Liver (tissue), 9 donors: ENCODE measurements around the gene MCU. TPM values are rescaled to one million over a fixed set of nuclear protein-coding genes. Genes with fewer than 3 reads are reported as not detected.
A peak's percentile ranks its signal among the peaks of the same experiment; 100 is the strongest.

Experiments used
- DNase-seq: peaks from one replicate; pipeline ENCODE4 v3.0.0-alpha.2; 2017; ENCODE audit warnings: low spot score
- H3K27ac ChIP-seq, 2 donors: one replicate each; pipeline ENCODE4 v1.7.0; 2013; ENCODE audit warnings: inconsistent platforms in 2 of 2, low read length in 2 of 2, control low read depth in 1 of 2, low read depth in 1 of 2, mild to moderate bottlenecking in 1 of 2
- H3K27me3 ChIP-seq, 4 donors: one replicate each; pipeline versions ENCODE4 v1.6.1 to v1.7.0; 2013; ENCODE audit warnings: low read length in 3 of 4, inconsistent platforms in 1 of 4, mild to moderate bottlenecking in 1 of 4, moderate library complexity in 1 of 4; ENCODE audit not compliant: control insufficient read depth in 4 of 4, insufficient read depth in 4 of 4
- H3K36me3 ChIP-seq, 4 donors: one replicate each; pipeline versions ENCODE4 v1.6.1 to v1.7.0; 2013; ENCODE audit warnings: low read length in 3 of 4, mild to moderate bottlenecking in 3 of 4, low read depth in 1 of 4, moderate library complexity in 1 of 4; ENCODE audit not compliant: control insufficient read depth in 4 of 4, insufficient read depth in 3 of 4
- H3K4me1 ChIP-seq, 4 donors: one replicate each; pipeline versions ENCODE4 v1.6.1 to v1.7.0; 2013; ENCODE audit warnings: low read length in 3 of 4, mild to moderate bottlenecking in 3 of 4, moderate library complexity in 1 of 4; ENCODE audit not compliant: control insufficient read depth in 4 of 4, insufficient read depth in 4 of 4
- H3K4me3 ChIP-seq, 3 donors: one replicate each; pipeline versions ENCODE4 v1.6.1 to v1.7.0; 2013; ENCODE audit warnings: low read length in 3 of 3, control low read depth in 1 of 3, low read depth in 1 of 3, mild to moderate bottlenecking in 1 of 3
- H3K9ac ChIP-seq, 2 donors: one replicate each; pipeline ENCODE4 v1.7.0; 2013; ENCODE audit warnings: low read length in 2 of 2, mild to moderate bottlenecking in 2 of 2, moderate library complexity in 2 of 2, control low read depth in 1 of 2, low read depth in 1 of 2
- H3K9me3 ChIP-seq, 4 donors: one replicate each; pipeline versions ENCODE4 v1.6.1 to v1.7.0; 2013; ENCODE audit warnings: low read length in 3 of 4; ENCODE audit not compliant: control insufficient read depth in 4 of 4
- ATF3 ChIP-seq: IDR thresholded peaks from 2 replicates; pipeline ENCODE4 v1.6.1; 2016; ENCODE audit warnings: antibody characterized with exemption
- CTCF ChIP-seq: fragments of 150-350 bp; IDR thresholded peaks from 2 replicates; pipeline ENCODE4 v1.5.1; 2017; ENCODE audit warnings: improper control_type of control experiment, low read depth, low read length; ENCODE audit not compliant: missing input control
- EGR1 ChIP-seq, 2 donors: IDR thresholded peaks; 2 replicates each; pipeline ENCODE4 v1.6.1; 2016 to 2018; ENCODE audit warnings: antibody characterized with exemption in 2 of 2, low read depth in 2 of 2
- FOXA1 ChIP-seq: IDR thresholded peaks from 2 replicates; pipeline ENCODE4 v1.6.1; 2016; ENCODE audit warnings: antibody characterized with exemption
- FOXA2 ChIP-seq: IDR thresholded peaks from 2 replicates; pipeline ENCODE4 v1.6.1; 2016; ENCODE audit warnings: antibody characterized with exemption
- GABPA ChIP-seq, 2 donors: IDR thresholded peaks in 1 of 2; conservative IDR thresholded peaks in 1 of 2; 2 replicates each; pipeline ENCODE4 v1.6.1; 2016; ENCODE audit warnings: antibody characterized with exemption in 2 of 2, mild to moderate bottlenecking in 1 of 2, moderate library complexity in 1 of 2
- HNF4A ChIP-seq, 2 donors: conservative IDR thresholded peaks; 2 replicates each; pipeline ENCODE4 v1.6.1; 2016; ENCODE audit warnings: antibody characterized with exemption in 2 of 2, mild to moderate bottlenecking in 2 of 2
- HNF4G ChIP-seq: IDR thresholded peaks from 2 replicates; pipeline ENCODE4 v1.6.1; 2016; ENCODE audit warnings: antibody characterized with exemption
- JUND ChIP-seq, 2 donors: IDR thresholded peaks; 2 replicates each; pipeline ENCODE4 v1.6.1; 2016; ENCODE audit warnings: antibody characterized with exemption in 2 of 2
- MAX ChIP-seq: IDR thresholded peaks from 2 replicates; pipeline ENCODE4 v1.6.1; 2016; ENCODE audit warnings: antibody characterized with exemption
- NR2F2 ChIP-seq: IDR thresholded peaks from 2 replicates; pipeline ENCODE4 v1.6.1; 2016; ENCODE audit warnings: antibody characterized with exemption
- RAD21 ChIP-seq, 2 donors: IDR thresholded peaks; 2 replicates each; pipeline ENCODE4 v1.6.1; 2016; ENCODE audit warnings: antibody characterized with exemption in 2 of 2, mild to moderate bottlenecking in 2 of 2
- REST ChIP-seq: IDR thresholded peaks from 2 replicates; pipeline ENCODE4 v1.6.1; 2016; ENCODE audit warnings: antibody characterized with exemption, mild to moderate bottlenecking
- RXRA ChIP-seq, 2 donors: IDR thresholded peaks; 2 replicates each; pipeline ENCODE4 v1.6.1; 2017 to 2018; ENCODE audit warnings: antibody characterized with exemption in 2 of 2, mild to moderate bottlenecking in 1 of 2
- TAF1 ChIP-seq: conservative IDR thresholded peaks from 2 replicates; pipeline ENCODE4 v1.6.1; 2016; ENCODE audit warnings: antibody characterized with exemption, mild to moderate bottlenecking
- YY1 ChIP-seq: IDR thresholded peaks from 2 replicates; pipeline ENCODE4 v1.6.1; 2016; ENCODE audit warnings: antibody characterized with exemption, mild to moderate bottlenecking
- ZBTB33 ChIP-seq: IDR thresholded peaks from 2 replicates; pipeline ENCODE4 v1.6.1; 2016; ENCODE audit warnings: antibody characterized with exemption
- WGBS: extraction: QIAGEN DNeasy Blood & Tissue Kit; methylation state at CpG from one replicate; pipeline ENCODE4 v1.1.7; 2013; 5-methylcytosine and 5-hydroxymethylcytosine counted together
- polyA plus RNA-seq, 2 donors: library from polyadenylated mRNA; stranded (reverse) in 1 of 2; unstranded in 1 of 2; fragments of 200-250 nt in 1 of 2; fragments of >200 nt in 1 of 2; fragmentation: Nextera tagmentation in 1 of 2; extraction: Ambion mirVana in 1 of 2; gene quantifications; one replicate each; pipeline versions ENCODE4 v1.2.1 to v1.2.3, GENCODE V29; 2013 to 2015
- total RNA-seq, 2 donors: library from RNA; depleted of rRNA; stranded (reverse); fragments of >200 nt; gene quantifications; one replicate each; pipeline ENCODE4 v1.2.3, GENCODE V29; 2014
- donor health status: healthy.
- donor health status: healthy.
- donor health status: healthy.
- donor health status: healthy.
- donor health status: healthy.

MCU gene
- total and polyA plus RNA-seq, 4 donors = 6.4 to 13.0 (median 8.8) TPM

DNA sequence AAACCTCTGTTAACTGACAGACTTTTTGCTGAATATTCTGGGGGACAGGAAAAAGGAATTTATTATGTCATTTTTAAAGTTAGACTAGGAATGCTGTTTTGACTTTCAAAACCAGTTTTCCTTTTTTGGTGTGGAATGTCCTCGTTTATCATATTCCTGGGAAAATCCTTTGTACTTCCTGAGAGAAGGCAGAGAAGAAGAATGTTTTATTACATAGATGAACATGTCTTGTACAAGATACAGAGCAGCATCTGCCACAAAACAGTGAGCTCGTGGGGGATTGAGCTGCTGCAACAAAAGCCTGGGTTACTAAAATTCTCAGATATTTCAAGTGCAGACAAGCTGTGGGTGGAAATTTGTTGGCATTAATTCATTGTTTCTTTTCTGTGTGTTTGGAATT lies 20.2 kb downstream of the MCU start:
- TF ChIP-seq REST (peak; percentile 95), TAF1 (no peak)
- Histone ChIP-seq H3K9ac (no peak overlapping the region), H3K36me3 (peaks cover 0 to 6% (median 0%) of the 10 kb centered on the region in 4 donors), H3K27ac (no peak overlapping the region), H3K4me1 (peaks cover 1 to 6% (median 4%) of the 10 kb centered on the region in 4 donors), H3K9me3 (no peaks in the 10 kb centered on the region), H3K27me3 (no peaks in the 10 kb centered on the region), H3K4me3 (no peak overlapping the region)
- 63% methylated on average over 2 of the region's 2 CpGs for WGBS
- DNase-seq = no peak

GRCh38 chr10:72719941-72720592 lies 28.1 kb downstream of the MCU start:
- Histone ChIP-seq H3K9ac (no peak overlapping the region), H3K4me3 (no peak overlapping the region), H3K27me3 (no peaks in the 10 kb centered on the region), H3K36me3 (peaks cover 0 to 8% (median 0%) of the 10 kb centered on the region in 4 donors), H3K9me3 (no peaks in the 10 kb centered on the region), H3K4me1 (no peaks in the 10 kb centered on the region), H3K27ac (no peak overlapping the region)
- no peak for TF ChIP-seq ATF3
- TF ChIP-seq FOXA2 = no peak
- no peak for TF ChIP-seq YY1
- TF ChIP-seq JUND (IDR thresholded peaks at IDR 0.05) = no peak
- no peak for TF ChIP-seq EGR1 (IDR thresholded peaks at IDR 0.05; ENCODE audit: low read depth in 2 of 2)
- TF ChIP-seq FOXA1 = no peak
- TF ChIP-seq ZBTB33 = no peak
- TF ChIP-seq REST = no peak
- no peak for TF ChIP-seq GABPA (IDR thresholded peaks at IDR 0.05 in 1 of 2, conservative IDR thresholded peaks at IDR 0.05 in 1 of 2)
- no peak for TF ChIP-seq MAX
- TF ChIP-seq HNF4A (conservative IDR thresholded peaks at IDR 0.05) = no peak
- no peak for TF ChIP-seq RAD21 (IDR thresholded peaks at IDR 0.05)
- TF ChIP-seq TAF1 = no peak
- no peak for TF ChIP-seq HNF4G
- TF ChIP-seq NR2F2 = no peak
- no peak for TF ChIP-seq CTCF
- no peak for TF ChIP-seq RXRA (IDR thresholded peaks at IDR 0.05)
- DNase-seq = no peak
- WGBS = 95% methylated on average over 2 of the region's 2 CpGs
